GM18861 (cell line): ENCODE measurements around the gene PSORS1C1.
A peak's percentile ranks its signal among the peaks of the same experiment; 100 is the strongest.
"Not testable (repeated sequence)": the region's sequence is repeated elsewhere in the genome, so short reads cannot be mapped to it uniquely, and the experiment has no call there.

Experiments
- ATAC-seq: cut with Tn5 transposase; IDR thresholded peaks from one replicate; pipeline ENCODE4 v1.9.1; 2021; ENCODE audit not compliant: unreplicated experiment

PSORS1C1 gene

GRCh38 chr6:31157513-31158139 is 43.0 kb downstream of the PSORS1C1 start, which contains the start of gene CCHCR1:
Gene CCHCR1 (minus strand): TSS chr6:31157802. CDS start chr6:31157600, 202 bp downstream.
- ATAC-seq = no peak

- ATAC-seq = peak; percentile 84
These were observed 43.7 kb downstream of the PSORS1C1 start, which contains the start of gene TCF19 for GRCh38 chr6:31158140-31158862. Gene TCF19 (plus strand): TSS chr6:31158589. CDS start chr6:31159470, 881 bp downstream.

GRCh38 chr6:31158863-31159855 is 44.6 kb downstream of the PSORS1C1 start:
- ATAC-seq = no peak

GRCh38 chr6:31161216-31162126 is 46.9 kb downstream of the PSORS1C1 start:
- ATAC-seq = no peak

- no peak for ATAC-seq
These were observed 48.0 kb downstream of the PSORS1C1 start for GRCh38 chr6:31162463-31163165.

GRCh38 chr6:31163922-31164321 is 49.3 kb downstream of the PSORS1C1 start:
- ATAC-seq = no peak

- ATAC-seq = not testable (repeated sequence)
These were observed 50.0 kb downstream of the PSORS1C1 start for GRCh38 chr6:31164475-31165063.

- peak; percentile 62 for ATAC-seq
These were observed 50.6 kb downstream of the PSORS1C1 start for GRCh38 chr6:31165064-31165832.

GRCh38 chr6:31165986-31166385 is 51.4 kb downstream of the PSORS1C1 start:
- ATAC-seq = no peak

- ATAC-seq = no peak
These were observed 54.0 kb downstream of the PSORS1C1 start for GRCh38 chr6:31168606-31169005.

GRCh38 chr6:31169123-31169857 is 54.7 kb downstream of the PSORS1C1 start:
- ATAC-seq = no peak

- not testable (repeated sequence) for ATAC-seq
These were observed 55.4 kb downstream of the PSORS1C1 start for GRCh38 chr6:31169858-31170599.

GRCh38 chr6:31170600-31170881 is 55.9 kb downstream of the PSORS1C1 start, which contains the start of gene POU5F1:
Gene POU5F1 (minus strand): TSS chr6:31170682. CDS start chr6:31170620, 62 bp downstream.
- no peak for ATAC-seq

- ATAC-seq = no peak
These were observed 56.5 kb downstream of the PSORS1C1 start for GRCh38 chr6:31170987-31171671.

- ATAC-seq = no peak
These were observed 57.6 kb downstream of the PSORS1C1 start for GRCh38 chr6:31171931-31172905.
